Amygdala (tissue), 56 donors: ENCODE results near the gene ARHGAP22.

Experiments used
- DNase-seq, 56 donors: peaks; one replicate each; lab custom pipeline; 2025; lab: John Stamatoyannopoulos, UW

Gene ARHGAP22

GRCh38 chr10:48457949-48458661 lies 146.8 kb downstream of the ARHGAP22 start:
- DNase-seq, result no peak

DNA sequence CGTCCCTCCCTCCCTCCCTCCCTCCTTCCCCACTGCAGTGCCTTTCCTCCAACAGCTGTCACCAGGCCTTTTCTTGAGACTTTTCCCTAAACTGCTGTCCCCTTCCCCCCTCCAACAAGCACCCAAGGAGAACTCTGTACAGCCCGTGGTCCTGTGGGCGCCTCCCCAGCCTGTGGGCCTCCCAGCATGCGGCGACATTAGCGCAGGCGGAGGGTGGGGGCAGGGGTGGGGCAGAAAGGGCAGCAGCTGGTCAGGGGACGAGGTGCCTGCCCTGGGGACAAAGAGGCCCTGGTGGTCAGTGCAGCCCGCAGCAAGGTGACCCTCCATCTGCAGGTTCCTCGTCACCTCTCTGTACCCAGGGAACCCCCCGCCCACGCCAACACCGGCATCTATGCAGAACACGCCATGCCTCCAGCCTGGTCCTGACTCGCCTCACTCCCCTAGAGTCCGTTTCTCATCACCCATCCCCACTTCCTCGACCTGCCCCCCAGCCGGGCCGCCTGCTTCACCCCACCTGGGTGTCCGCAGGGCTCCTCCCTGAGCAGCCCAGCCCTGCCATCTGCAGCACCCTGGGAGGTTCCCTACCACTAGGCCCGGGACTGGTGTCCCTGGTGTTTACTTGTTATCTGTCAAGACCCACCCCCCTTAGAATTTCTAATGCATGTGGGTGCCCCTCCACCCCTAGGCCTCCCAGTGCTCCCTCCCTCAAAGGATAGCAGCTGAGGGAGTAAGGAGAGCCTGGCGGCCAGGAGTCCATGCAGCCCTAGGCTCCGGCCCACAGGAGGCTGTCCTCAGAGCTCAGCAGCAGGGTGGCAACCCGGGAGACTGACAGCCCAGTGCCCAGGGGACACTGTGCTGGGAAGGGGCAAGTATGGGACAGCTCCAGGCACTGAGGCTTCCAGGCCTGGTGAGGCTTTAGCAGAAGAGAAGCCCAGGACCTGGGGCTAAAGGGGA lies 147.8 kb downstream of the ARHGAP22 start:
- no peak for DNase-seq

GRCh38 chr10:48456361-48456804 lies 148.5 kb downstream of the ARHGAP22 start:
- peak in 24 of 56 donors; percentile 20 to 60 (median 43) for DNase-seq

GRCh38 chr10:48455392-48456151 lies 149.3 kb downstream of the ARHGAP22 start:
- DNase-seq, result no peak

DNA sequence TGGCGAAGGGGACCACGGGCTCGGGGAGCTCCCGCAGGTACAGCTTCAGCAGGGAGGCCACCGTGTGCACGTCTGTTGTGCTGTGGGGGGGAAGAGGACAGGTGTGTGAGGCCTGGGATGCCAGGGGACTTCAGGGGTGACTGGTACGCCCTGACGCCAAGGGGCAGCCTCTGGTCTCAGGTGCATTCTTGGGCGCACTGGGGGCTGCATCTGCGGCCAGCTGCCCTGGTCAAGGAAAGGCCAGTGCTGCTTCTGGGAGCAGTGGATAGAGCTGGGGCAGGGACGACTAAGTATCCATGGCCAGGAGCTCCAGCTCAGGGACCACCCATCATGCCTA lies 149.8 kb downstream of the ARHGAP22 start:
- DNase-seq, result no peak

GRCh38 chr10:48454302-48455054 lies 150.4 kb downstream of the ARHGAP22 start:
- no peak for DNase-seq

- no peak for DNase-seq
Observed at GRCh38 chr10:48453451-48454301, 151.2 kb downstream of the ARHGAP22 start.

- DNase-seq, result no peak
Observed at GRCh38 chr10:48452879-48453412, 151.9 kb downstream of the ARHGAP22 start.

GRCh38 chr10:48451969-48452878 lies 152.6 kb downstream of the ARHGAP22 start:
- DNase-seq, result no peak

DNA sequence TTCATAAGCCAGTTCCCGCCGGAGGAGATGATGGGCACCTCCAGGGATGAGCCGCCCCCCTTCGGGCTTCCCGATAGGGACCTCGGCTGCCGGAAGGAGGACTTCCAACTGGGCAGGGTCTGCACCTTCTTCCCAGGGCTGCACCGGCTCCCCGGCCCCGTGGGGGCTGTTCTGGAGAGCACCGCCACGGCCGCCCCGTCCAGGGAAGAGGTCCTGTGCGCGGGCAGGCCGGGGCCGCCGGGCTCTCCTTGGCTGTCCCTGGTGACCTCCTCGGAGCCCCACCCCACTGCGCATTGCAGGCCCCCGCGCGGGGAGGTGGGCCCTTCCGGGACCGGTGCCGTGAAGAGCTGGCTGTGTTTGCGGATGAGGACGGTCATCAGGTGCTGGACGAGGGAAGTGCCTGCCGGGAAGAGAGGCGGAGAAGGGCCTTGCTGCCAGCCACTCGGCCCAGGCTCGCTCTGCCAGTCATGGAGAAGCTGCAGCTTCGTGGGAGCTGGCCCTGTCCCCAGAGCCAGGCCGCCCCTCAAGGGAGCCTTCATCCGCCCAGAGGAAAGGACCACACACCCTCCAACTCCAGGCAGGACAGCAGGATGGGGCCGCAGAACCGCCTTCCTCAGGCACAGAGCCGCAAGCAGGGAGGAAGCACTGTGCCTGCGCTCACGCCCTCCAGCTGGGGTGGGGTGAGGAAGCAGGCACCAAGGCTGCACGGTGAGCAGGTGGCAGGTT lies 154.0 kb downstream of the ARHGAP22 start:
- DNase-seq, result no peak

DNA sequence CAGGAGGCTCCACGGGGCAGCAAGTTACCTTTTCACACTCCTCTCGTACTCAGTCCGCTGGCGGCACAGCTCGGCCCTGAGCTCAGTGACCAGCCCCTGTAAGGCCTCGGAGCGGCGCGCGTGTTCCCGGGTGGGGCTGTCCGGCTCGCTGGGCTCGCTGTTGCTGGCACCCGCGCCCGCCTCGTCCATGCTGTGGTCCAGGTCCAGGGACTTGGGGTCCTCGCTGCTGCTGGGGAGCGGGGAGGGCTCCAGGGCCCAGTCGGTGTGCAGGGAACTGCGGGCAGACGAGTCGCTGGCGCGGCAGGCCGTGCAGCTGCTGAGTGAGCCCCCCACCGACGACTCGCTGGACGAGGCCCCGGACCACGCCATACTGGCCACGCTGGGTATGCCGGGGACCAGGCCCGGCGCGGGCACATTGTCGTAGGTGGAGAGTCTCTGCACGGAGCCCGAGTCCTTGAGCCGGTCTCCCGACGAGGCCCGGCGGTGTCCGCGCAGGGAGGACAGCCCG lies 154.6 kb downstream of the ARHGAP22 start:
- no peak for DNase-seq

DNA sequence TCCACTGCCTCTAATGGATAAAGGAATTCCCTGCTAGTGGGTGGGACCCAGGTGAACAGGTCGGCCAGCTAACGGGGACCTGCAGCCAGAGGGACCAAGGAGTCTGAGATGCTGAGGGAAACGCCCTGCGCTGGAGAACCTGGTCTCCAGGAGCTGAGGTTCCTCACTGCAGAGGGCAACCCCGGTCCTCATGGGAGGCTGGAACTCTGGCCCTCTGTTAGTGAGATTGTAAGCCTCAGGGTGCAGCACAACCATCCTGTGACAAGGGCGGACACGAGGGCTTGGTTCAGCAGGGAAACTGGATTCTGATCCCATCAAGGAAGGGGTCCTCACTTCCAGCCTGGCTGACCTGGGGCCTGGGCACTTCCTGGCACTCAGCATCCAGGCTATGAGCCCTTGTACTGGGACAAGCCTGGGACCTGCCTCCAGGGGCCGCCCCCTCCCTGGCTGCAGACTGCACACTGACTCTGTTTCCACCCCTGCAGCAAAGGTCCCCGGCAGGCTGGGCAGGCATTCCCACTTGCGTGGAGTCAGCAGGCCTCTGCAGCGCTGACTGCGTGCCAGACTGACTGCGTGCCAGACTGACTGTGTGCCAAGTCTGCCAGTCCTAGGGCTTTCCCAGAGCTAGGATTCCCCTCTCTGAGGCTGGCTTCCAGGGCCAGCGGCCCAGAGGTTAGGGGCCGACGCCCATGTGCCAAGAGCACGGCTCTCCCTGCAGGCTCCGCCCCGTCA lies 155.2 kb downstream of the ARHGAP22 start:
- peak in 35 of 56 donors; percentile 20 to 81 (median 49) for DNase-seq

GRCh38 chr10:48448796-48449195 lies 156.1 kb downstream of the ARHGAP22 start:
- DNase-seq, result no peak

DNA sequence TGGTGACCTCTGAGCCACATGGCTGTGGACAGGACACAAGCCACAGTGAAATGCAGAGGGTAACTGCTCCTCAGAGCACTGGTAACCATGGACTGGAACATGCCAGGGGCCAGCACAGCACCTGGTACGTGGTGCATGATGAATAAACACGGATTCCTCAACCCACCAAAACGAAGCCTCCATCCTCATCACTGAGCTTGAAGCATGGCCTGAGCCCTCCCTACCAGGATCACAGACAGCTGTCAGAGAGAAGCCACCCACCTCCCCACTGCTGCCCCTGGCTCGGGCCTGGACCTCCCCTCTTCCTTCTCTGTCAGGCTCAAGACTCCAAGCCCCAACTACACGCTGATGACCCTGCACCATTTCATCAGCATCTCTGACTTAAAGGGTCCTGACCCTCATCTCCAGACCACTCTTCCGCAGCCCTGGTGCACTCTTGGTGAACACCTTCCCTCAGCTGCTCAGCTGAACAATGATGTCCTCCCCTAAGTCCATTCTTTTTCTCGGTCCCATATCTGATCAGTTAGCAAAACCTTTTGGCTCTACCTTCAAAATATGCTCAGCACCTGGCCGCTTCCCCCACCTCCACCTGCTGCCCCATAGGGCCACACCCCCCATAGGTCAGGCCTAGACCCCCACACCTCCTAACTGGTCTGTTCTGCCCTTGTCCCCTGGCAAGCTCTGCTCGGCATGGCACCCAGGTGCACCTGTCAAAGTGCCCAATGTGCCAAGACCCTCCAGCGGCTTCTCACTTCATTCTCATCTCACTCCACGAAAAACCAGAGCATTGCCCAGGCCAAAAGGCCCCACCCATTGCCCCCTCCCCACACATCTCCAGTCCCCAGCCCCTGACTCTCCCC lies 157.3 kb downstream of the ARHGAP22 start:
- no peak for DNase-seq

- no peak for DNase-seq
Observed at GRCh38 chr10:48446785-48447184, 158.1 kb downstream of the ARHGAP22 start.
